Panc1 (cell line): Measurements from ENCODE around the gene WDR49.

Source experiments
- CTCF ChIP-seq: fragments of 450-650 bp; IDR thresholded peaks from 2 replicates; pipeline ENCODE4 v1.5.1; 2017; ENCODE audit warnings: mild to moderate bottlenecking
- POLR2AphosphoS5 ChIP-seq: IDR thresholded peaks from 2 replicates; pipeline ENCODE4 v1.6.1; 2012; ENCODE audit warnings: mild to moderate bottlenecking, low read depth, low read length, moderate library complexity
- TF ChIP-seq, protein P1 (sequence below), 2 experiments: IDR thresholded peaks; 2 replicates each; pipeline ENCODE4 v1.6.1; 2011 to 2012; ENCODE audit warnings: low read depth in 2 of 2, control low read depth in 1 of 2, low read length in 1 of 2, mild to moderate bottlenecking in 1 of 2, moderate library complexity in 1 of 2; ENCODE audit not compliant: insufficient read depth in 1 of 2

GRCh38 chr3:167662919-167663400 is 9.2 kb upstream of the WDR49 start:
- TF ChIP-seq CTCF (no peak), POLR2AphosphoS5 (no peak)
- TF ChIP-seq, protein P1, sequence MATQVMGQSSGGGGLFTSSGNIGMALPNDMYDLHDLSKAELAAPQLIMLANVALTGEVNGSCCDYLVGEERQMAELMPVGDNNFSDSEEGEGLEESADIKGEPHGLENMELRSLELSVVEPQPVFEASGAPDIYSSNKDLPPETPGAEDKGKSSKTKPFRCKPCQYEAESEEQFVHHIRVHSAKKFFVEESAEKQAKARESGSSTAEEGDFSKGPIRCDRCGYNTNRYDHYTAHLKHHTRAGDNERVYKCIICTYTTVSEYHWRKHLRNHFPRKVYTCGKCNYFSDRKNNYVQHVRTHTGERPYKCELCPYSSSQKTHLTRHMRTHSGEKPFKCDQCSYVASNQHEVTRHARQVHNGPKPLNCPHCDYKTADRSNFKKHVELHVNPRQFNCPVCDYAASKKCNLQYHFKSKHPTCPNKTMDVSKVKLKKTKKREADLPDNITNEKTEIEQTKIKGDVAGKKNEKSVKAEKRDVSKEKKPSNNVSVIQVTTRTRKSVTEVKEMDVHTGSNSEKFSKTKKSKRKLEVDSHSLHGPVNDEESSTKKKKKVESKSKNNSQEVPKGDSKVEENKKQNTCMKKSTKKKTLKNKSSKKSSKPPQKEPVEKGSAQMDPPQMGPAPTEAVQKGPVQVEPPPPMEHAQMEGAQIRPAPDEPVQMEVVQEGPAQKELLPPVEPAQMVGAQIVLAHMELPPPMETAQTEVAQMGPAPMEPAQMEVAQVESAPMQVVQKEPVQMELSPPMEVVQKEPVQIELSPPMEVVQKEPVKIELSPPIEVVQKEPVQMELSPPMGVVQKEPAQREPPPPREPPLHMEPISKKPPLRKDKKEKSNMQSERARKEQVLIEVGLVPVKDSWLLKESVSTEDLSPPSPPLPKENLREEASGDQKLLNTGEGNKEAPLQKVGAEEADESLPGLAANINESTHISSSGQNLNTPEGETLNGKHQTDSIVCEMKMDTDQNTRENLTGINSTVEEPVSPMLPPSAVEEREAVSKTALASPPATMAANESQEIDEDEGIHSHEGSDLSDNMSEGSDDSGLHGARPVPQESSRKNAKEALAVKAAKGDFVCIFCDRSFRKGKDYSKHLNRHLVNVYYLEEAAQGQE (IDR thresholded peaks at IDR 0.05; ENCODE audit: insufficient read depth in 1 of 2, low read depth in 2 of 2, low read length in 1 of 2), result no peak
